OCI-LY3 (cell line): Measurements from ENCODE around the gene RFTN1.

Experiments
- H2AFZ ChIP-seq: fragments of 200-600, 300-600 bp; shearing (Covaris generic); 2 replicates; pipeline ENCODE4 v1.6.0; 2014; ENCODE audit warnings: antibody characterized with exemption, low read depth, low read length
- H3K27ac ChIP-seq: fragments of 200-600, 300-600 bp; sonication (generic); 2 replicates; pipeline ENCODE4 v1.5.1; 2014; ENCODE audit warnings: mild to moderate bottlenecking, low read length, moderate library complexity, mixed read lengths
- H3K27me3 ChIP-seq: fragments of 200-600, 300-600 bp; sonication (generic); 2 replicates; pipeline ENCODE4 v1.6.1; 2014; ENCODE audit warnings: low read depth, low read length, mixed read lengths
- H3K36me3 ChIP-seq: fragments of 200-600, 300-600 bp; sonication (generic); replicated peaks from 2 replicates; pipeline ENCODE3; 2014; ENCODE audit warnings: low read depth, low read length, mixed read lengths
- H3K4me1 ChIP-seq: fragments of 300-600, 200-600 bp; sonication (generic); 2 replicates; pipeline ENCODE4 v1.6.1; 2014; ENCODE audit warnings: low read length, mixed read lengths
- H3K4me2 ChIP-seq: fragments of 200-600, 300-600 bp; sonication (generic); 2 replicates; pipeline ENCODE4 v1.6.1; 2014; ENCODE audit warnings: low read length, mixed read lengths
- H3K4me3 ChIP-seq: fragments of 300-600, 200-600 bp; sonication (generic); 2 replicates; pipeline ENCODE4 v1.5.1; 2014; ENCODE audit warnings: antibody characterized with exemption, mild to moderate bottlenecking, low read length, moderate library complexity
- H3K79me2 ChIP-seq: fragments of 300-600, 200-600 bp; shearing (Covaris generic); 2 replicates; pipeline ENCODE4 v1.6.1; 2014; ENCODE audit warnings: mild to moderate bottlenecking, low read length, mixed read lengths
- H3K9ac ChIP-seq: fragments of 300-600, 200-600 bp; shearing (Covaris generic); 2 replicates; pipeline ENCODE4 v1.6.0; 2014; ENCODE audit warnings: mild to moderate bottlenecking, low read length, moderate library complexity
- H3K9me3 ChIP-seq: fragments of 200-600, 300-600 bp; shearing (Covaris generic); 2 replicates; pipeline ENCODE4 v1.6.1; 2014; ENCODE audit warnings: low read length, mixed read lengths; ENCODE audit not compliant: insufficient read depth
- H4K20me1 ChIP-seq: fragments of 200-600, 300-600 bp; sonication (generic); 2 replicates; pipeline ENCODE4 v1.6.1; 2016; ENCODE audit warnings: low read length, mixed read lengths; ENCODE audit not compliant: insufficient read depth
- EZH2phosphoT487 ChIP-seq: fragments of 200-600 bp; shearing (Covaris generic); IDR thresholded peaks from 2 replicates; pipeline ENCODE4 v1.6.1; 2018; ENCODE audit warnings: antibody characterized with exemption, mixed run types, low read depth
- TF ChIP-seq, protein P1 (sequence below): fragments of 200-600, 300-600 bp; sonication (generic); IDR thresholded peaks from 2 replicates; pipeline ENCODE4 v1.5.1; 2014; ENCODE audit warnings: antibody characterized with exemption, low read length, low read depth

RFTN1 gene

DNA sequence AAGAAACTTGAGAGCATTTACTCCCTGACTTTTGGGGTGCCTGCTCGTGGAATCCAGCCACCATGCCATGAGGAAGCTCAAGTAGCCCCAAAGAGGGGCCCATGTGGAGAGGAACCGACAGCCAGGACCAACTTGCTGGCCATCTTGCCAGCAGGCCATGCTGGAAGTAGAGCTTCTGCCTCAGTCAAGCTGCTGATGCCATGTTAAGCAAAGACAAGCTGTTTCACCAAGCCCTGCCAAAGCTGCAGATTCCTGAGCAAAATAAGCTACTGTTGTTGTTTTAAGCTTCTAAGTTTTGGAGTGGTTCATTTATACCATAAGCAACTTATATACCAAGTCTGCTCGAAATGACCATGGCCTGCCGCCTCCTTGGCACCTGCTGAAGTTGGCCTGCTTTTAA, 14.1 kb downstream of the RFTN1 start:
- H2AFZ ChIP-seq = no peak overlapping the region
- H3K9ac ChIP-seq = no peak overlapping the region
- no peak overlapping the region for H3K27ac ChIP-seq
- no peak overlapping the region for H3K4me3 ChIP-seq
- no peak overlapping the region for H3K4me2 ChIP-seq
- peaks cover 97% of the 10 kb centered on the region for H4K20me1 ChIP-seq
- no peaks in the 10 kb centered on the region for H3K9me3 ChIP-seq
- peaks cover 100% of the 10 kb centered on the region for H3K79me2 ChIP-seq
- TF ChIP-seq, protein P1, sequence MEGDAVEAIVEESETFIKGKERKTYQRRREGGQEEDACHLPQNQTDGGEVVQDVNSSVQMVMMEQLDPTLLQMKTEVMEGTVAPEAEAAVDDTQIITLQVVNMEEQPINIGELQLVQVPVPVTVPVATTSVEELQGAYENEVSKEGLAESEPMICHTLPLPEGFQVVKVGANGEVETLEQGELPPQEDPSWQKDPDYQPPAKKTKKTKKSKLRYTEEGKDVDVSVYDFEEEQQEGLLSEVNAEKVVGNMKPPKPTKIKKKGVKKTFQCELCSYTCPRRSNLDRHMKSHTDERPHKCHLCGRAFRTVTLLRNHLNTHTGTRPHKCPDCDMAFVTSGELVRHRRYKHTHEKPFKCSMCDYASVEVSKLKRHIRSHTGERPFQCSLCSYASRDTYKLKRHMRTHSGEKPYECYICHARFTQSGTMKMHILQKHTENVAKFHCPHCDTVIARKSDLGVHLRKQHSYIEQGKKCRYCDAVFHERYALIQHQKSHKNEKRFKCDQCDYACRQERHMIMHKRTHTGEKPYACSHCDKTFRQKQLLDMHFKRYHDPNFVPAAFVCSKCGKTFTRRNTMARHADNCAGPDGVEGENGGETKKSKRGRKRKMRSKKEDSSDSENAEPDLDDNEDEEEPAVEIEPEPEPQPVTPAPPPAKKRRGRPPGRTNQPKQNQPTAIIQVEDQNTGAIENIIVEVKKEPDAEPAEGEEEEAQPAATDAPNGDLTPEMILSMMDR = no peak
- no peak for TF ChIP-seq EZH2phosphoT487
- peaks cover 87% of the 10 kb centered on the region for H3K36me3 ChIP-seq
- H3K27me3 ChIP-seq = no peaks in the 10 kb centered on the region
- peaks cover 61% of the 10 kb centered on the region for H3K4me1 ChIP-seq

DNA sequence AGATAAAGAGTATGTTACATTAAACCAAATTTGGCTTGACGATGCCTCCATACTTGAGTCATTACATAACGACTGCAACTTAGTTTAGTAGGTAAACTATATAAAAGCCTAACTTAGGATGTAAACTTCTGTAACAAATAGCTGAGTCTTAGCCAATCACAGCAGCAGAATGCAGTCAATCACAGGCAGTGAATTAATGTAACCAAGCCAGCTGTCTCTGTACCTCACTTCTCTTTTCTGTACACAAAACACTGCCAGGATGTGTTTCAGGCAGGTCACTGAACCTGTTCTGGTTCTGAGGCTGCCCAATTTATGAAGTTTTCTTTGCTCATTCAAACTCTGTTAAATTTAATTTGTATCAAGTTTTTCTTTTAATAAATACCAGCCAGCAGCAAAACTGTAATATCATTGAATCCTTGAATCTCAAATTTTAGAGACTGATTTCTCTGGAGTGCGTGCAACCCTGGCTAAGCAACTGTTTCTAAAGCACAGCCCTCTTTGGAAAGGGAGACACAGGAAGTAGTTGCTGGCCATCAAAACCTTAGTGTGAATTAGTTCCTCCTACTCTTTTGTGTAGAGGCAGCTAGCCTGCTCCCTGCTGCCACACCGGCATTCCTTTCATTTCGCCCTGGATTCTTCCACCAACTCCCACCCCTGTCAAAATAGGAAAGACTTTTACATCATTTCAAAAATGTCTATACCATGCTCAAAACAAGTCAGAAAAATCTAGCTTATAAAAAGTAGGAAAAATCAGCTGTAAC, 15.2 kb downstream of the RFTN1 start:
- TF ChIP-seq EZH2phosphoT487 = no peak
- TF ChIP-seq, protein P1 = no peak
- peaks cover 91% of the 10 kb centered on the region for H3K36me3 ChIP-seq
- no peak overlapping the region for H3K9ac ChIP-seq
- H4K20me1 ChIP-seq = peaks cover 100% of the 10 kb centered on the region
- peaks cover 51% of the 10 kb centered on the region for H3K4me1 ChIP-seq
- no peak overlapping the region for H3K4me3 ChIP-seq
- no peaks in the 10 kb centered on the region for H3K9me3 ChIP-seq
- no peaks in the 10 kb centered on the region for H3K27me3 ChIP-seq
- H3K79me2 ChIP-seq = peaks cover 100% of the 10 kb centered on the region
- no peak overlapping the region for H3K4me2 ChIP-seq
- H3K27ac ChIP-seq = no peak overlapping the region
- no peak overlapping the region for H2AFZ ChIP-seq

DNA sequence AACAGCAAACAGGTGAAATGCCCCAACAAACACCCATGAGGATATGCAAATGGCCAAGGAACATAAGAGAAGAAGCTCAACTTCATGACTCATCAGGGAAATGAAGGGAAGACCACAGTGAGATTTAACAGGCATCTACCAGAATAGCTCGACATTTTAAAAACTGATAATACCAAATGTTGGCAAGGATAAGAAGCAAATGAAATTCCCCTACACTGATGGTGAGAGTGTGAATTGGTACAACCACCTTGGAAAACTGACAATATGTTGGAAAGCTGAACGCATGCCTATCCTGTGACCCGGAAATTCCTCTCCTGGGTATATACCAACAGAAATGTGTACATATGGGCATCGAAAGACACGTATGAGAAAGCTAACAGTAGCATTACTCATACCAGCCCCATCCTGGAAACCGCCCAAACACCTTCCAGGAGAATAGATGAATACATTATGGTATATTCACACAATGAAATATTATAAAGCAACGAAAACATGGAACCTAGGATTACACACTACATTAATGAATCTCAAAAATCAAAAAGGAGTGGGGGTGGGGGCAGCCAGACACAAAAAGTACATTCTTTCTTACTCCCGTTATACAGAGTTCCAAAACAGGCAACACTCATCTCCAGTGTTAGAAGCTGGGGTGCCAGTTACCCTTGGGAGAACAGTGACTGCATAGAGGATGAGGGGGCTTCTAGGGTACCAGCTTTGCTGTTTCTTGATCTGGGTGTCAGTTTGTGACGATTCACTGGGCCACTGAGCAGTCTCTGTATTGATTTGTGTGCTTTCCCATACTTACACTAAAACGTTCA, 16.9 kb downstream of the RFTN1 start:
- no peaks in the 10 kb centered on the region for H3K9me3 ChIP-seq
- TF ChIP-seq, protein P1 = no peak
- no peak for TF ChIP-seq EZH2phosphoT487
- peaks cover 98% of the 10 kb centered on the region for H3K79me2 ChIP-seq
- peaks cover 41% of the 10 kb centered on the region for H3K4me1 ChIP-seq
- H2AFZ ChIP-seq = no peak overlapping the region
- H3K4me2 ChIP-seq = peak overlapping the region; percentile 14; the same call in 1 of the 2 replicates
- no peak overlapping the region for H3K9ac ChIP-seq
- peaks cover 98% of the 10 kb centered on the region for H4K20me1 ChIP-seq
- H3K27ac ChIP-seq = no peak overlapping the region
- peaks cover 90% of the 10 kb centered on the region for H3K36me3 ChIP-seq
- no peak overlapping the region for H3K4me3 ChIP-seq
- no peaks in the 10 kb centered on the region for H3K27me3 ChIP-seq

DNA sequence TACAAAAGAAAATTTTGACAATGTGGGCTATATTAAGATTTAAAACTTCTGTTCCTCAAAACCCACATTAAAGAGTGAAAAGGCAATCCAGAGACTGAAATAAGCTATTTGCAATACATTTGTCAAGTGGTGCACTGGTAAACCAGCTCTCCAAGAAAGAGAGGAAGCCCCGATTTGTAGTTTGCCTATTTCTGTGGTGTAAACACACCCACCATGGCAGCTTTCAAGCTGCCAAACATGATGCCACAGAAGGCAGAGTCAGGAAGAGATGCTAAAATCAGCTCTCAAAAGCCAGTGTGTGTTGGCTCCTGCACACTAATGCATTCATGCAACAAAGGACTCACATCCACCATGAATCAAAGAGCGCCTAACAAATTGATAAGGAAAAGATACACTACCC, 17.5 kb downstream of the RFTN1 start:
- Histone ChIP-seq H3K27ac (no peak overlapping the region), H2AFZ (no peak overlapping the region), H3K9ac (no peak overlapping the region), H3K4me3 (no peak overlapping the region), H3K27me3 (no peaks in the 10 kb centered on the region), H3K9me3 (no peaks in the 10 kb centered on the region), H3K4me1 (peaks cover 41% of the 10 kb centered on the region), H3K79me2 (peaks cover 98% of the 10 kb centered on the region), H3K4me2 (no peak overlapping the region), H4K20me1 (peaks cover 98% of the 10 kb centered on the region), H3K36me3 (peaks cover 90% of the 10 kb centered on the region)
- TF ChIP-seq, protein P1 = no peak
- TF ChIP-seq EZH2phosphoT487 = no peak
